GM23248 (cell line): ENCODE data around the gene COL23A1. TPM values are rescaled to one million over a fixed set of nuclear protein-coding genes. Genes with fewer than 3 reads are reported as not detected.

Experiments used
- DNase-seq: peaks from one replicate; pipeline ENCODE4 v3.0.0-alpha.2; 2015
- H2AFZ ChIP-seq: fragments of 200-600 bp; sonication (generic); 2 replicates; pipeline ENCODE4 v1.6.1; 2016; ENCODE audit warnings: antibody characterized with exemption
- H3F3A ChIP-seq: fragments of 200-600 bp; sonication (generic); 2 replicates; pipeline ENCODE4 v1.6.1; 2016; ENCODE audit warnings: mild to moderate bottlenecking, antibody characterized with exemption, mixed run types; ENCODE audit not compliant: insufficient read depth
- H3K27ac ChIP-seq: fragments of 200-600 bp; sonication (generic); 2 replicates; pipeline ENCODE4 v1.5.1; 2016; ENCODE audit warnings: mild to moderate bottlenecking
- H3K27me3 ChIP-seq: fragments of 200-600 bp; sonication (generic); replicated peaks from 2 replicates; pipeline ENCODE4 v1.6.1; 2016; ENCODE audit warnings: mild to moderate bottlenecking; ENCODE audit not compliant: insufficient read depth
- H3K36me3 ChIP-seq: fragments of 200-600 bp; sonication (generic); 2 replicates; pipeline ENCODE4 v1.6.1; 2016; ENCODE audit warnings: low read depth, mild to moderate bottlenecking
- H3K4me1 ChIP-seq: fragments of 200-600 bp; sonication (generic); 2 replicates; pipeline ENCODE4 v1.6.1; 2016; ENCODE audit warnings: mild to moderate bottlenecking; ENCODE audit not compliant: insufficient read depth
- H3K4me2 ChIP-seq: fragments of 200-600 bp; sonication (generic); one replicate; pipeline ENCODE4 v1.6.1; 2016; ENCODE audit warnings: mild to moderate bottlenecking; ENCODE audit not compliant: unreplicated experiment
- H3K4me3 ChIP-seq: fragments of 200-600 bp; sonication (generic); 2 replicates; pipeline ENCODE4 v1.5.1; 2016; ENCODE audit warnings: mild to moderate bottlenecking
- H3K79me2 ChIP-seq: fragments of 200-600 bp; sonication (generic); 2 replicates; pipeline ENCODE4 v1.6.1; 2016; ENCODE audit warnings: mild to moderate bottlenecking; ENCODE audit not compliant: insufficient read depth
- H3K9ac ChIP-seq: fragments of 200-600 bp; sonication (generic); 2 replicates; pipeline ENCODE4 v1.6.1; 2016; ENCODE audit warnings: mild to moderate bottlenecking
- H3K9me2 ChIP-seq: fragments of 200-600 bp; sonication (generic); 2 replicates; pipeline ENCODE4 v1.6.1; 2016; ENCODE audit warnings: mixed run types, mild to moderate bottlenecking, moderate library complexity; ENCODE audit not compliant: insufficient read depth
- H3K9me3 ChIP-seq: fragments of 200-600 bp; sonication (generic); one replicate; pipeline ENCODE4 v1.6.1; 2017; ENCODE audit warnings: low read depth
- H4K20me1 ChIP-seq: fragments of 200-600 bp; sonication (generic); 2 replicates; pipeline ENCODE4 v1.6.0; 2016; ENCODE audit not compliant: insufficient read depth
- EZH2 ChIP-seq: fragments of 200-600 bp; sonication (generic); IDR thresholded peaks from 2 replicates; pipeline ENCODE4 v1.6.1; 2018; ENCODE audit warnings: antibody characterized with exemption, mild to moderate bottlenecking; ENCODE audit not compliant: insufficient read depth, poor library complexity, severe bottlenecking
- EZH2phosphoT487 ChIP-seq: fragments of 200-600 bp; sonication (generic); IDR thresholded peaks from 2 replicates; pipeline ENCODE4 v1.6.1; 2018; ENCODE audit warnings: antibody characterized with exemption, moderate library complexity, mild to moderate bottlenecking, low read depth; ENCODE audit not compliant: insufficient read depth
- WGBS, 2 experiments: methylation state at CpG; one replicate each; pipeline ENCODE4 v1.1.6; 2015 to 2017; ENCODE audit warnings: low lambda C conversion rate in 2 of 2, low coverage in 1 of 2; ENCODE audit errors: missing lambda C conversion rate in 2 of 2; 5-methylcytosine and 5-hydroxymethylcytosine counted together
- in situ Hi-C: fragments of 300-500 bp; cut with MboI; formaldehyde crosslinking; loops from 2 replicates; pipeline ENCODE4 v1.15.0; 2020
- polyA plus RNA-seq: library from polyadenylated mRNA; unstranded; fragments of >200 nt; fragmentation: Nextera tagmentation; extraction: Ambion mirVana; gene quantifications from 2 replicates; pipeline ENCODE4 v1.2.1, GENCODE V29; 2016
- total RNA-seq: library from RNA; depleted of rRNA; stranded (reverse); fragments of >200 nt; shearing (Covaris generic); gene quantifications from 2 replicates; pipeline ENCODE4 v1.2.3, GENCODE V29; 2014

COL23A1 gene
- total and polyA plus RNA-seq, 2 experiments from 2014 or later: not detected

- H3K9me2 ChIP-seq: no peaks in the 10 kb centered on the region
- no peak overlapping the region for H2AFZ ChIP-seq
- no peak overlapping the region for H3K27ac ChIP-seq
- TF ChIP-seq EZH2 (no peak), EZH2phosphoT487 (no peak)
- H4K20me1 ChIP-seq: no peaks in the 10 kb centered on the region
- in situ Hi-C loops: no loop called here
- no peak for DNase-seq
- 21 to 25% methylated on average over 4 of the region's 4 CpGs for WGBS, 2 experiments
- H3K79me2 ChIP-seq: no peaks in the 10 kb centered on the region
- H3K9ac ChIP-seq: no peak overlapping the region
- no peak overlapping the region for H3K4me3 ChIP-seq
- H3K9me3 ChIP-seq: no peaks in the 10 kb centered on the region
- no peaks in the 10 kb centered on the region for H3K4me1 ChIP-seq
- no peaks in the 10 kb centered on the region for H3F3A ChIP-seq
- no peak overlapping the region for H3K4me2 ChIP-seq
- no peaks in the 10 kb centered on the region for H3K27me3 ChIP-seq
- H3K36me3 ChIP-seq: no peaks in the 10 kb centered on the region
Observed at GRCh38 chr5:178427576-178428197, 162.5 kb downstream of the COL23A1 start.

GRCh38 chr5:178426326-178427130, 163.7 kb downstream of the COL23A1 start:
- TF ChIP-seq EZH2: no peak
- no peak for TF ChIP-seq EZH2phosphoT487
- in situ Hi-C loops: no loop called here
- Histone ChIP-seq H3K27me3 (no peaks in the 10 kb centered on the region), H3K9me3 (no peaks in the 10 kb centered on the region), H4K20me1 (no peaks in the 10 kb centered on the region), H3K9ac (no peak overlapping the region), H3K4me3 (no peak overlapping the region), H3K9me2 (no peaks in the 10 kb centered on the region), H2AFZ (no peak overlapping the region), H3K79me2 (no peaks in the 10 kb centered on the region), H3K36me3 (no peaks in the 10 kb centered on the region), H3K4me2 (no peak overlapping the region), H3K4me1 (no peaks in the 10 kb centered on the region), H3F3A (no peaks in the 10 kb centered on the region), H3K27ac (no peak overlapping the region)
- DNase-seq: no peak
- WGBS, 2 experiments: 70 to 72% methylated on average over 26 of the region's 26 CpGs

GRCh38 chr5:178425621-178426068, 164.5 kb downstream of the COL23A1 start:
- no peaks in the 10 kb centered on the region for H3F3A ChIP-seq
- H3K36me3 ChIP-seq: no peaks in the 10 kb centered on the region
- H3K4me1 ChIP-seq: no peaks in the 10 kb centered on the region
- TF ChIP-seq EZH2phosphoT487 (no peak), EZH2 (no peak)
- no peaks in the 10 kb centered on the region for H3K79me2 ChIP-seq
- no peak overlapping the region for H3K4me3 ChIP-seq
- DNase-seq: no peak
- no peaks in the 10 kb centered on the region for H3K9me3 ChIP-seq
- no peak overlapping the region for H3K4me2 ChIP-seq
- H4K20me1 ChIP-seq: no peaks in the 10 kb centered on the region
- no peak overlapping the region for H3K27ac ChIP-seq
- no peak overlapping the region for H2AFZ ChIP-seq
- WGBS, 2 experiments: 74 to 79% methylated on average over 12 of the region's 12 CpGs
- H3K27me3 ChIP-seq: no peaks in the 10 kb centered on the region
- H3K9ac ChIP-seq: no peak overlapping the region
- in situ Hi-C loops: no loop called here
- no peaks in the 10 kb centered on the region for H3K9me2 ChIP-seq

GRCh38 chr5:178424810-178425177, 165.4 kb downstream of the COL23A1 start:
- H3K9me3 ChIP-seq: no peaks in the 10 kb centered on the region
- H3K9me2 ChIP-seq: no peaks in the 10 kb centered on the region
- no peaks in the 10 kb centered on the region for H3K79me2 ChIP-seq
- no peak overlapping the region for H3K9ac ChIP-seq
- no peak for DNase-seq
- in situ Hi-C loops: no loop called here
- H4K20me1 ChIP-seq: no peaks in the 10 kb centered on the region
- H3K4me2 ChIP-seq: no peak overlapping the region
- H3F3A ChIP-seq: no peaks in the 10 kb centered on the region
- WGBS, 2 experiments: 78 to 81% methylated on average over 10 of the region's 10 CpGs
- no peak for TF ChIP-seq EZH2phosphoT487
- TF ChIP-seq EZH2: no peak
- no peak overlapping the region for H2AFZ ChIP-seq
- H3K4me3 ChIP-seq: no peak overlapping the region
- H3K27me3 ChIP-seq: no peaks in the 10 kb centered on the region
- no peaks in the 10 kb centered on the region for H3K4me1 ChIP-seq
- no peaks in the 10 kb centered on the region for H3K36me3 ChIP-seq
- no peak overlapping the region for H3K27ac ChIP-seq
